Fibroblast of villous mesenchyme (primary cell): ENCODE results near the gene RBM43. TPM values are rescaled to one million over a fixed set of nuclear protein-coding genes. Genes with fewer than 3 reads are reported as not detected.

Experiments
- DNase-seq: peaks from one replicate; pipeline ENCODE4 v3.0.0-alpha.2; 2010; ENCODE audit warnings: low read depth
- H3K4me3 ChIP-seq: 2 replicates; pipeline ENCODE4 v1.5.1; 2011; ENCODE audit warnings: low read depth, mild to moderate bottlenecking, low read length
- CTCF ChIP-seq: IDR thresholded peaks from 2 replicates; pipeline ENCODE4 v1.5.1; 2012; ENCODE audit warnings: low read depth, mild to moderate bottlenecking, low read length; ENCODE audit not compliant: insufficient read depth
- total RNA-seq: library from RNA; depleted of rRNA; stranded (reverse); fragments of >200 nt; gene quantifications from 2 replicates; pipeline ENCODE4 v1.2.3, GENCODE V29; 2012

RBM43 gene
- total RNA-seq, 1 donor, result 4.7 TPM

GRCh38 chr2:151282401-151282800 lies 20.7 kb upstream of the RBM43 start:
- no peak for TF ChIP-seq CTCF
- H3K4me3 ChIP-seq, result no peak overlapping the region
- DNase-seq, result no peak

- no peak for DNase-seq
- no peak for TF ChIP-seq CTCF
Observed at GRCh38 chr2:151280271-151280670, 18.6 kb upstream of the RBM43 start.

GRCh38 chr2:151278487-151278886 lies 16.8 kb upstream of the RBM43 start:
- TF ChIP-seq CTCF, result no peak
- no peak overlapping the region for H3K4me3 ChIP-seq
- no peak for DNase-seq

More at GRCh38 chr2:151280271-151280670, 18.6 kb upstream of the RBM43 start:
- H3K4me3 ChIP-seq, result no peak overlapping the region

GRCh38 chr2:151277067-151277466 lies 15.4 kb upstream of the RBM43 start:
- no peak for TF ChIP-seq CTCF
- no peak overlapping the region for H3K4me3 ChIP-seq
- no peak for DNase-seq

- no peak for DNase-seq
- no peak overlapping the region for H3K4me3 ChIP-seq
- TF ChIP-seq CTCF, result no peak
Observed at GRCh38 chr2:151275291-151275690, 13.6 kb upstream of the RBM43 start.

GRCh38 chr2:151271824-151272223 lies 10.2 kb upstream of the RBM43 start:
- no peak for DNase-seq
- TF ChIP-seq CTCF, result no peak
- H3K4me3 ChIP-seq, result no peak overlapping the region

GRCh38 chr2:151269798-151270568 lies 8.3 kb upstream of the RBM43 start:
- TF ChIP-seq CTCF, result no peak
- no peak overlapping the region for H3K4me3 ChIP-seq
- no peak for DNase-seq
